ENCODE results near the gene CRYGC.
"Not testable (repeated sequence)": the region's sequence is repeated elsewhere in the genome, so short reads cannot be mapped to it uniquely, and the experiment has no call there.

GRCh38 chr2:208112273-208112745 lies 17.3 kb downstream of the CRYGC start:
- not testable (repeated sequence) for TF ChIP-seq CTCF (IDR thresholded peaks at IDR 0.05); EZH2 (IDR thresholded peaks at IDR 0.05; ENCODE audit: borderline replicate concordance, insufficient read depth, low read depth, low read length, poor library complexity, severe bottlenecking)
